Activated naive CD8-positive, alpha-beta T cell treated with anti-CD3 and anti-CD28 coated beads, Interleukin-2, amount 50 U/mL, for 16 hours (primary cell): Measurements from ENCODE around the gene APOC1.

Source experiments
- DNase-seq: peaks from one replicate; pipeline ENCODE4 v3.0.0-alpha.2; 2020; ENCODE audit warnings: low read depth, low spot score

Gene APOC1

GRCh38 chr19:44955505-44956439 is 41.4 kb downstream of the APOC1 start:
- DNase-seq = no peak

- no peak for DNase-seq
Measured at GRCh38 chr19:44957526-44957925, 43.1 kb downstream of the APOC1 start.

GRCh38 chr19:44958090-44958489 is 43.7 kb downstream of the APOC1 start:
- DNase-seq = no peak

GRCh38 chr19:44959691-44960090 is 45.3 kb downstream of the APOC1 start:
- no peak for DNase-seq

- DNase-seq = no peak
Measured at GRCh38 chr19:44960906-44961728, 46.7 kb downstream of the APOC1 start.

GRCh38 chr19:44961821-44962220 is 47.4 kb downstream of the APOC1 start:
- no peak for DNase-seq

- no peak for DNase-seq
Measured at GRCh38 chr19:44968118-44968517, 53.7 kb downstream of the APOC1 start.

- DNase-seq = no peak
Measured at GRCh38 chr19:44968670-44969069, 54.3 kb downstream of the APOC1 start.
